DMS153 treated with DMSO at 0.1 percent for 48 hours (cell line): ENCODE results near the gene KRT86.
A peak's percentile ranks its signal among the peaks of the same experiment; 100 is the strongest.
"Not testable (repeated sequence)": the region's sequence is repeated elsewhere in the genome, so short reads cannot be mapped to it uniquely, and the experiment has no call there.

Experiments used
- DNase-seq: peaks from one replicate; lab custom pipeline; 2025; ENCODE audit not compliant: unreplicated experiment; lab: John Stamatoyannopoulos, UW

Gene KRT86

DNA sequence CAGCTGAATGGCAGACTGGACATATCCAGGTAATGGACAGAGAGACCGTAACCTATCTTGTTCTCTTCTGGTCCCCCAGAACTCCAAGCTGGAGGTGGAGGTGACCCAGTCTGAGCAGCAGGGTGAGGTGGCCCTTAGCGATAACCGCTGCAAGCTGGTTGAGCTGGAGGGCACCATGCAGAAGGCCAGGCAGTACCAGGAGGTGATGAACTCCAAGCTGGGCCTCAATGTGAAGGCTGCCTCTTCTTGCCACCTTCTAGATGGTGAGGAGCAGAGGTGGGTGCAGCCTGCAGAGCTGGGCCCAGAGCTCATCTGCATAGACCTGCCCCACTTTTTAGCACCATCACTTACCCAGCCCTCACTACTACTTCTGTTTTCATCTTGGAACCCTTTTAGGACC is 7.2 kb upstream of the KRT86 start:
- no peak for DNase-seq

DNA sequence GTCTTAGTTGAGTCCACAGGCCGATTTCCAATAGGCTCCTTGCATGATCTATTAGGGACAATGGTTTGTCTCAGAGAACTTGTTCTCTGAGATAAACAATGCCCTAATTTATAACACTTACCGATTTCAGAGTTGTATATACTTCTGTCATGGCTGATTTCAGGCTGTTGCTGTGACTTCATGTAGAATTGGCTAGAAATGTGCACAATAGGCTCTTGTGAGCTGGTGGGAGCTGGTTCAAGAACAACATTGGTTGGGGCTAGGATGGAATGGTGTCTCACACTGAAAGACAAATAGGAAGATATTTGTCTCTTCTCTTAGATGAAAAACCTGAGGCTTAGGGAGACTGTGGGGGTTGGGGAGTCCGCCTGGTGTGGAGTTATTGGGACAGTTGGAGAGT is 6.7 kb upstream of the KRT86 start:
- DNase-seq = no peak

DNA sequence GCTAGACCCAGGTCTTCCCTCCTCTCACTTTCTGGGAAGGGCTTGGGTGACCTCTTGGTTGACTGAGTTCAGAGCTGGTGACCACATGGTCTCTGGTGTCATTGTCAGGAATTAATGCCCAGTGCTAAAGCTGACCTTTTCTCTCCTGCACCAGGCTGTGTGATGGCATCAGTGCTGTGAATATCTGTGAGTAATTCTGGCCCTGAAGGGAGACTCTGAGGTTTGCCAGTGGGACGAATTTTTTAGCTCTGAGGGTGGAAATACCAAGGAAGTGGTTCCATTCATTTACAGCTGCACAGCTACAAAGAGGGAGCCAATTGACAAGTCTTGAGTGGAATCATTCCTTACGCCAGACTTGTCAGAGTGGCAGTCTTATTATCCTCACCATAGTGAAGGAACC is 6.2 kb upstream of the KRT86 start:
- no peak for DNase-seq

DNA sequence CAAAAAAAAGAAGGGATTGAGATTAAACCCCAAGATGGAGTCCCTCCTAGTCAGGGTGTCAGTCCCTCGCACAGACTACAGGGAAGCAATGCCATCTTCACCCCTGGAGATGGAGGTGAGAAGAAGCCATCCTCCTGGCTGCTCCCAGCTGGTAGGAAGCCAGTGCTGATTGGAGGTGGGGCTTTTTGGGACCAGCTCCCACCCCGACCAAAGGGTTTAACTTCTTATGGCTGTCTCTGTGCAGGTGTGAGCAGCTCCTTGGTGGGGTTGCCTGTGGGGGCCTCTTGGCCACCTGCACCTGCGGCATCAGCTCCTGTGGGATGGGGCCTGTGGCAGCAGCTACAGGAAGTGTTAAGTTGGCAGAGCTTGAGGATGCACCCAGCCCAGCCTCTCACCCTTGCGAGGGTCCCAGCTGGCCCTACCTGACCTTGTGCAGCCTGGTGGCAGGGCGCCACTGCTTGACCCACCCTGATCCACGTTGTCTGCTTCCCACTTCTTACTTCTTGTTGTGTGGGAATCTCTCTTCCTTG is 3.8 kb upstream of the KRT86 start:
- DNase-seq = no peak

DNA sequence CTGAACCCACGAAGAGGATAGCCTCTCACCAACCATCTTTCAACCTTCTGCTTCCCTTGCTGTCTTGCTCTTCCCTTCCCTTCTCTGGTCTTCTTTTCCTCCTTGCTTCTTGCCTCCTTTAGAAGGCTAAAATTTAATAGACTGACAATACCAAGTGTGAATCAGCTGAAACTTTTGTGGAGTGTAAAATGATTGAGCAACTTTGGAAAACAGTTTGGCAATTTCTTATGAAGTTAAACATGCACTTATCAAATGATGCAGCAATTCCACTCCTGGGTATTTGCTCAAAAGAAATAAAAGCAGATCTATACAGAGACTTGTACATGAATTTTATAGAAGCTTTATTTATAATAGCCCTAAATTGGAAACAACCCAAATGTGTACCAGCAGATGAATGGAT is 3.3 kb upstream of the KRT86 start:
- no peak for DNase-seq

DNA sequence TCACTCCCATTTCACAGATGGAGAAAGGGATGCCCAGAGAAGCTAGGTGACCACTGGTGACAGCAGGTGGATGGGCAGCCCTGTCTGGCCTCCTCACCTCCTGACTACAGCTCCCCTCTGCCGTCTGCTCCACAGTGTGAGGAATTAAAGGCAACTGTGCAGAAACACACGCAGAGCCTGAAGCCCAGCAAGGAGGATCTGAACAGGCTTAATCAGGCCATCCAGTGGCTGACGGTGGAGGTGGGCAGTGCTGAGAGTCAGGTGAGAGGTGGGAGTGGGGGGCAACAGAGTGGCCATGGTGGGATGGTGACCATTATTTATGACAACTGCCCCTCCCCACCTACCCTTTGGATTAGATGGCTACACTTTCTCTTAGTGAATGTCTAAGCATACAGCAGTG is 1.2 kb downstream of the KRT86 start:
- DNase-seq = no peak

DNA sequence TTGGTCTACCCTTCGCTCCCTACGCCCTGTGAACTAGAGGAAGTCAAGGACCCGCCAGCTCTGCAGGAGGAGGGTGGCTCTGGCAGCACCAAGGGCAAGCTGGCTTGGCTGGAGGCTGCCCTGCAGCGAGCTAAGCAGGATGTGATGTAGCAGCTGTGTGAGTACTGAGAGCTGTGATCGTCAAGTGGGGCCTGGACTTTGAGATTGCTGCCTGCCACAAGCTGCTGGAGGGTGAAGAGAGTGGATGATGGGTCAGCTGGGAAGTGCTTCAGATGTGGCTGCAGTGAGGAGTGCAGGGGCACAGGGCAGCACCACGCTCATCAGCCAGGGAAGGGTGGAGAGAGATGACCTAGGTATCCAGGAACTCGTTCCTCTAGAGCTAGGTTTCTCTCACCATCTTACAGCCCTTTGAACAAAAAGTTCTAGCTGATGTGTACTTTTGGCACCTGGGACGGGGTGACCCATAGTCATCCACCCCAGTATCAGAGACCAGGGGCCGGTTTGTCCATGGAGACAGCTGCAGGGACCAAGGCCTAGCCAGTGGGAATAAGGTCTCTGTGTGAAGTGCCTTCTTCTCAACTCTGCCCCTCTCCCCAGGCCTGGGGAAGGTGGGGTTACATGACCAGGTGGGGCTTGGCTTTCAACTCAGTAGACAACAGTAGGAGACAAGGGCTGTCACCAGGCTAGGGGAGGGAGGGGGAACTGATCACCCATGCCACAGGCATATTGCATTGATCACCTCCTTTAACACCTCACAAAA is 3.2 kb downstream of the KRT86 start:
- peak; percentile 6 for DNase-seq

DNA sequence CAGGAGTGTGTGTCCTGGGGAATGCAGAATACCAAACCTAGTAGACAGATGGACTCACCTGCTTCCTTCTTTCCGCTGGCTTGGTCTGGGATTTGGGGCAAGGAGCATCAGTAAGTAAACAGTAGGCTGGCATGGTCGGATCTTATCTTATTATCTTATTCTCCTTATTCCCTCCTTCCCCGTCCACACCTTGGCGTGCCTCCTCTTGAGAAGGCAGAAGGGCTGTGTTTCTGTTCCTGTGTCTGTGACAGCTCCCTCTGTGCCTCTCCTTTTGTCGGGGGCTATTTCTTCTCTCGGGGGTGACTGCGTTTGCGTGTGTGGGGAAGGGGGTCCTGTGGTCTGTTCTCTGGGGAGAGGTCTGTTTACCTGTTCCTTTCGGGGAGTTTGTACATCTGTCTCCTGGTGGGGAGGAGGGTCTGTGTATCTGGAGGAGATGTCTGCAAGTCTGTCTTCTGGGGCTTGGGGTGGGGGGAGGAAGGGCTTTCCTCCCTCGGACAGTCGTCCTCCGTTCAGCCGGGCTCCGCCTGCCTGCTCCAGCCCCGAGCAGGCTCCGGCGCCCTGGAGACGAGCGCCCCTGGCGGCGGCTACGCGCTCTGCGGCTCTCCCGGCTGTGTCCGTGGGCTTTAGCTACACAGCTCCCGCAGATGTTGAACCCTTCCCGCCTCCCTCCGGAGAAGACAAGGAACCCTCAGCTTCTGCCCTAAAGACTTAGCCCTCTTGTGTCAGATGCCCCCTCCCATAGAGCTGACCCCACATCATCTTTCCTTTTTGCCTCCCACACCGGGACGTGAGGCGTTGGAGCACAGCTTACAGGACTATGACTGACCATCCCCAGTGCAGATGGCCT is 4.4 kb downstream of the KRT86 start:
- peak; percentile 65 for DNase-seq

DNA sequence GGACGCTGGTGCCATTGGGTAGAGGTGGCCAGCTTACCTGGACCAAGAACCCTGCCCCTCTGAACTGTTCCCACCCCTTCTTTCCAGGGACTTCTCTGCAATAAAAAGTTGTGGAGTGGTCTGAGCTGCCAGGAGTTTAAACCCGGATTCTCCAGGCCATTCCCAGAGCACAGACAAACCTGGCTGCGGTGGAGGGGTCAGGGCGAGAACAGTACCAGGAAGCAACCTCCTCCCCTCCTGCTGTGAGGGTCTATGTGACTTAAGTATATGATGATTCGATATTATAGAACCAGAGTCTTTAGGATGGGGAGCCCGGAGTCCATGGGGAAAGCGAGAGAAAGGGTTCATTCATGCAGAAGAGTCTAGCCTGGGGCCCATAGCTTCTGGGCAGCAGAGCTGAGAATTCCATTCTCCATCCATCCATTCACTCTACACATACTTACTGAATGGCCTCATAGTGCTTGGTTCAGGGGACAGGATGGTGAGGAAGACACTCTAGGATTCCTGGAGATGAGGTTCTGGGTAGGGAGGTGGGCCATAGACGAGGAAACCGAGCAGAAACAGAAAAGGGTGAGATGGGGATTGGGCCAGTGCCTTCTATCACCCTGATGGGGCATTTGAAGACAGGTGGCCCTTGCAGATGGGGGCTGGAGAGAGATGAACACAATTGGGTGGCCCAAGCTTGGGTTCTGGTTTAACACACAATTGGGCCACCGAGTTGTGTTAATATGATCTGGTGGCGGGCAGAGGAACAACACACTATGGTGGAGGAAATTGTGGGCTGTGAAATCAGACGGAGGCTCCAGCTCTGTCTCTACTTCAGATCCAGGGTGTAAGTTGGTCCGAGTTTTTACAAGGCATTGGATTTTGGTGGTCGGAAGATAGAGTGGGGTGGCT is 5.2 kb downstream of the KRT86 start:
- DNase-seq = no peak

DNA sequence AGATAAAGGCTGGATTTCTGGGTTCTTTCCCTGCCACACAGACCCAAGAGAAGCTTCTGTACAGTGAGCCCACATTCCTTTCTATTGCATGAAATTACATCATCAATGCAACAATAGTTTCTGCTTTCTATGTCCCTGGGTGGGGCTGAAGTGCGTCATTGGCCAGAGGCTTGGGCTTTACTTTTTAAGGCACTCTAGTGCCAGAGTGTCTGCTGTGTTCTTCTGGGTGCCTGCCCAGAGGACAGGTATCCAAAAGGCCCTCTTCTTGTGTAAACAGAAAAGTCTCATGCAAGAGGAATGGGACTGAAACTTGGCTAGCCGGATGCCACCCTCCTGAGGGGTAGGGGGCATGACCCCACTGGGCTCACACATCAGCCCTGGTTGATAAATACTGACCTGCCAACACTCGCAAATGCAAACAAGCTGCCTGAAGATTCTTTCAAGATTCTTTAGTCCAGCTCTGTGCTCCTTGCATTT is 5.9 kb downstream of the KRT86 start:
- DNase-seq = no peak

DNA sequence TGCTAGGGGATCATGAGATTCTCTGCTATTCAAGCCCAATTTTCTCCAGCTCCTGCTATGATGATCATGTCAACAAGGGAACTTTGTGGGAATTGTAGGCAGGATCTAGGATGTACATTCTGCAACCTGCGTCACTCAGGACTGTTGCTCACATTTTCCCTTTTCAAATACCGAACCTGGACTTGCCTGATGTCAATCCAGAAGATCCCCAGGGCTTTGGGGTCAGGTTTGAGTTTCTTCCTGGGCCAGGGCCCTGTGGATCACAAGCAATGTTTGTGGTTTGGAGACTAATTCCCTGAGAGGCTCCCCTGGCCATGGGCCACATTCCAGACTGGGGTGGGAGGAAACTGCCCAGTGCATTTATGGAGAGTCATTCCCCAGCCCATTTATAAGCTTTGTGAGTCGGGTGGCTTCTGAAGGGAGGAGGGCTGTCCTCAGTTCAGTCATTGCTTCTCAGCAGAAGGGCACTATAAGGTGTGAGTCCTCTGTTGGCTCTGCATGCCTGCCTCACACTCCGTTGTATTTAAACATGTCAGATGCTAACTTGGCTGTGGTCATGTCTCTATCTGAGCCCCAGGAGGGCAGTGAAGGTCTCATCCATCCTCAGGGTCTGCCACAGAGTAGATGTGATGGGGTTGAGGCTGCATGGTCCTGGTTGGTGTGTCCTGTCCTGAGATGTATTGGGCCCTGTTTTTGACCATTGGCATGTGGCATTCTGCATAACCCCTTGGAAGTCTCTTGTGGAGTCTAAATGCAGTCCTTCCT is 6.5 kb downstream of the KRT86 start:
- no peak for DNase-seq

DNA sequence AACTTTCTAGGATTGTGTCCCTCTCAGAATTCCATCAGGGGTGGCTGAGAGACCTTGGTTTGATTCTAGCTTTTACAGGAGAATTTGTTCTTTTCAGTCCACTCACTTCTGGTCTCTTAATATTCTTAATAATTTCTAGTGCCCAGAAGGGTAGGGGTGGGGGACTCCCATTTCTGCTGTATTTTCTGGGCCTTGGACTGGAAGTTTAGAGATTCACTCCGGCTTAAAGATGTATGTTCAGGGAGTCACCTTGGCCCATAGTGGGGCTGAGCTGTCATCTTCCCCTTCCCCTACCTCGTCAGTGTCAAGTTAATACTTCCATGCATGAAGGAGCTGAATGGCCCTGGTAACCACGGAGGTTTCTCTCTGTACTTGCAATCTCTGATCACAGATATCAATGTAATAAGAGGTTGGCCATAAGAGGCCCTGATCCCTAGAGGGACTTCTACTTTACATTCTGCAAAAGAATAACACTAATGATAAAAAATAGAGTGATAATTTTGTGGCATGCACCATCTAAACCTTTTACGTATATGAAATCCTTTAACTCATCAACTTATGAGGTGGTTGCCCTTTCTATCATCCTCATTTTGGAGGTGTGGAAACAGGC is 10.2 kb downstream of the KRT86 start:
- no peak for DNase-seq

DNA sequence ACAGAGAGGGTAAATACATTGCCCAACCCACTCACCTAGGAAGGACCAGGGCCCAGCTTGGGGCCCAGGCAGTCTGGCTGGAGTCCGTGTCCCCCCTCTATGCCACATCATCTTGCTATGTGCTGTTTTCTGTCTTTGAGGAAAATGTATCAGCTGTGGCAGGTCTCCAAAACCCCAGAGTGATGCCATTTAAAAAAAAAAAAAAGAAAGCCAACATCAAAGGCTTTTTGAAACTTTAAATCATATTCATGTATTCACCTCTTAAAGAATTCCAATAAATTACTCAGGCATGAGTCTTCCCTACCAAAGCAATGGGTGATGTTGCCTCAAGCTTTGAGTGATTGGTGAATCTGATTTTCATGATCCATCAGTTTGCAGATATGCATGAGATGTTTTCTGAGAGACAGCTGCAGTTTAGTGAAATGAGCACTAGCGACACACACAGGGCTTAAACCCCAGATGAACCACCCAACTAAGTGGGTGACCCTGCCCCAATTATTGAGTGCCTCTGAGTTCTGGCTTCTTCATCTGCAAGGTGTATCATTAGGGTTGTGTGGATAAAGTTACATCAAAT is 10.8 kb downstream of the KRT86 start:
- no peak for DNase-seq

DNA sequence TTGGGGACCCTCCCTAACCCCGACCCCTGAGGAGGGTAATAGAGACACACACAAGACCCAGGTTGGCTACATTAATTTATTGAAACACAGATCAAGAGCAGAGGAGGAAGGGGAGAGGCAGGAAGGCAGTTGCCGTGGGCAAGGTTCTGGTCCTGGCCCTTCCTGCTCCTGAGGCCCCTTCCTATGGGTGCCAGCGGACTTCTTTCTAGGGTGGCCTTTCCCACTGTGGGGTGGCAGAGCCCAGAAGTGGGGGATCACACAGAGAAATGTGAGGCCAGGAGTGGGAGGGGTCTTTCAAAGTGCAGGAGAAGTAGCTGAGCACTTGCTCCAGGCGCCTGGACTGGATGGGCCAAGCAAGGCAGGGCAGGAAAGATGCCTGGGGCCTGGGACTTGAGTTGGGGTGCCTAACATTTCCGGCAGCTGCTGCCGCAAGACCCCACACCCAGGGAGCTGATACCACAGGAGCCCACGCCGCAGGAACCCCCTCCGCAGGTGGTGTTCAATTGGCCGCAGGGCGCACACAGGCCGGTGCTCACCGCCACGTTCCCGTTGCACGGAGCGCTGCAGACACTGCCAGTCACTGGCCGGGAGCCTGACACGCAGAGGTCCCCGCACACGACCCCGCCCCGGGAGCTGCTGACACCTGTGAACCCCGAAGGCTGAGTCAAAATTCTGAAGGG is 11.5 kb downstream of the KRT86 start:
- DNase-seq = no peak

DNA sequence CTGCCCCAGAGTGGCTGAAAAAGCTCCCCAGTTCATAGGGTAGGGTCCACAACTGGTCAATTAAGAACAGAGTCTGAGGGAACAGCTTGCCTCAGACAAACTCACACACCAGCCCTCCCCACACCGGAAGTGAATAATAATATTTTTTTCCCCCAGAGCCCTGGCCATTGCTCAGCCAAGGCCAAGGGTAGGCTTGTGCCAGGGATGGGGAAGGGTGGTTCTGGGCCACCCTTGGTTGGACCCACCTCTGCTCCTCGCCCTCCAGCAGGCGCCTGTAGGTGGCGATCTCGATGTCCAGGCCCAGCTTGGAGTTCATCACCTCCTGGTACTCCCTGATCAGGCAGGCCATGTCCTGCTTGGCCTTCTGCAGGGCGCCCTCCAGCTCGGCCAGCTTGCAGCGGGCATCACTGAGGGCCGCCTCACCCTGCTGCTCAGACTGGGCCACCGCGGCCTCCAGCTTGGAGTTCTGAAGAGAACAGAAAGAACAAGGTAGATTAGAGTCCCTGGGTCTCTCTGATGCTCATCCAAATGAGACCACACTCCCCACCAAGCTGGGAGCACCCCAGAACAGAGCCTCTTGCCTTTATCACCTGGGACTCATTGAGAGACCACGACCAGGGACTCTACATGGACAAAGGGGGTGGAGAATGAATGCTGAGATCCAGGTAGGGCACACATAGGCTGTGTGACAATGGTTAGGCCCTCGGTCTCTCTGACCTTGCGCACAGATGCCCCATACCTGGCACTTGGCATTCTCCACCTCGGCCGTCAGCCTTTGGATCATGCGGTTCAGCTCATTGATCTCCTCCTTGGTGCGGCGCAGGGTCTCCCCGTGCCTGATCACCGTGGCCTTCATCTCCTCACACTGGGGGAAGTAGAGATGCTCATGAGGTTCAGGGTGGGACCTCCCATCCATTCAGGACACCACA is 12.7 kb downstream of the KRT86 start:
- not testable (repeated sequence) for DNase-seq

DNA sequence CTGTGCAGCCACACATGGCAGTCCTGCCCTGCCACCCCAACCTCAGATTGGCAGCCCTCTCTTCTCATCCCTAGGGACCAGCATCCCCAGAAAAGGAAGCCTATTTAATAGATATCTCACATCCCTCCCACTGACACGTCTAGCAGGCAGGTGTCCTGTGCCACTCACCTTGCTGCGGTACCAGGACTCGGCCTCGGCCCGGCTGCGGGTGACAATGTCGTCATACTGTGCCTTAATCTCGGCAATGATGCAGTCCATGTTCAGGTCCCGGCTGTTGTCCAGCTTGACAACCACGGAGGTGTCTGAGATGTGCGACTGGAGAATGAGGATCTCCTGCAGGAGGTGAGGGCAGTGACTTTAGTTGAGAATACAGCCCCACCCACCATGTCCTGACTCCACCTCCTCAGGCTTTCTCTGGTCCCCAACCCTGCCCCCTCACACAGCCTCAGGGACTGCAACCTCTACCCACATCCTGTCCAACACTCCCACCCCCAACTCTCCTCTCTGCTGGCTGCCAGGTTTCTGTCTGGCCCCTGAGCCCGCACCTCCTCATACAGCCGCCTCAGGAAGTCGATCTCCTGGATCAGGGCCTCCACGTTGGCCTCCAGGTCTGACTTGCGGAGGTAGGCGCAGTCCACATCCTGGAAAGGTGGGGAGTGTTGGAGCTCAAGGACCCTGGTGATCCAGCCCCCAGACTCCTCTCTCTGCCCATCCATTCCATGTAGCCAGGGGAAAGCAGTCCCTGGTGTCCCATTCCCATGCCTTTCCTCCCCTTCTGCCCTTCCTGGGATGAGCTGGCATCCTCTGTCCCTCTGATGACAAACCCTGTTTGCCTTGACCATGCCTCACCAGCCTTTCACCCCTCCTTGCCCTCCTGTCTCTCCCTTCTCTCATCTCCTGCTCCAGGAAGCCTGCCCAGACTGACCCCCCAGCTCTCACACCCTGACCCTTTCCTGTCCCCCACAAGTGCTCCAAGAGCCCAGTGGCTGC is 13.7 kb downstream of the KRT86 start:
- not testable (repeated sequence) for DNase-seq
